A673 (cell line): ENCODE data around the gene CCDC137. TPM values are rescaled to one million over a fixed set of nuclear protein-coding genes. Genes with fewer than 3 reads are reported as not detected.

Experiments
- BruUV-seq: library from RNA; stranded (reverse); fragments of 400-500 nt; replicated peaks from 2 replicates; lab custom pipeline; 2021; lab: Mats Ljungman, UMichigan
- CTCF ChIA-PET: fragments of 300-600 bp; sonication (Branson Sonifier 250); formaldehyde crosslinking; loops from one replicate; lab custom pipeline; 2022; ENCODE audit warnings: antibody characterized with exemption; lab: Charles Lee
- POLR2A ChIA-PET: fragments of 300-600 bp; sonication (Branson Sonifier 250); formaldehyde crosslinking; loops from one replicate; lab custom pipeline; 2022; ENCODE audit warnings: antibody characterized with exemption; ENCODE audit not compliant: low non-redundant PET; lab: Charles Lee
- DNase-seq: peaks from one replicate; pipeline ENCODE4 v3.0.0-alpha.2; 2015; ENCODE audit warnings: low spot score
- H3K27ac ChIP-seq: fragments of 200-600 bp; sonication (generic); 2 replicates; pipeline ENCODE4 v1.5.1; 2016; ENCODE audit warnings: mixed run types, low read depth, mild to moderate bottlenecking, mixed read lengths, antibody characterized with exemption, low read length; ENCODE audit not compliant: poor library complexity, severe bottlenecking
- H3K27me3 ChIP-seq: fragments of 200-600 bp; sonication (generic); replicated peaks from 2 replicates; pipeline ENCODE4 v1.6.1; 2017; ENCODE audit warnings: mixed run types, low read depth, mild to moderate bottlenecking, mixed read lengths, antibody characterized with exemption, low read length; ENCODE audit not compliant: insufficient read depth, poor library complexity
- H3K36me3 ChIP-seq: fragments of 200-600 bp; sonication (generic); 2 replicates; pipeline ENCODE4 v1.6.1; 2016; ENCODE audit warnings: mixed run types, mild to moderate bottlenecking, mixed read lengths, antibody characterized with exemption, low read length; ENCODE audit not compliant: insufficient read depth, poor library complexity, severe bottlenecking
- H3K4me1 ChIP-seq: fragments of 200-600 bp; sonication (generic); 2 replicates; pipeline ENCODE4 v1.6.1; 2017; ENCODE audit warnings: mixed run types, mild to moderate bottlenecking, mixed read lengths, antibody characterized with exemption, low read length; ENCODE audit not compliant: insufficient read depth, poor library complexity, severe bottlenecking
- H3K4me3 ChIP-seq: fragments of 200-600 bp; sonication (generic); 2 replicates; pipeline ENCODE4 v1.5.1; 2016; ENCODE audit warnings: low read depth, mixed run types, mild to moderate bottlenecking, mixed read lengths, low read length; ENCODE audit not compliant: poor library complexity, severe bottlenecking
- H3K9me3 ChIP-seq: fragments of 200-600 bp; sonication (generic); 2 replicates; pipeline ENCODE4 v1.6.1; 2016; ENCODE audit warnings: mixed run types, low read depth, mild to moderate bottlenecking, mixed read lengths, antibody characterized with exemption, low read length; ENCODE audit not compliant: poor library complexity, severe bottlenecking
- CTCF ChIP-seq: fragments of 300-800, 200-600 bp; sonication (generic); conservative IDR thresholded peaks from 2 replicates; pipeline ENCODE4 v1.5.1; 2017; ENCODE audit warnings: low read depth, mild to moderate bottlenecking, antibody characterized with exemption, low read length, moderate library complexity, mixed read lengths
- EZH2 ChIP-seq: fragments of 200-600 bp; sonication (generic); IDR thresholded peaks from 2 replicates; pipeline ENCODE4 v1.6.1; 2017; ENCODE audit warnings: borderline replicate concordance, low read depth, mild to moderate bottlenecking, mixed read lengths, antibody characterized with exemption, low read length; ENCODE audit not compliant: poor library complexity, severe bottlenecking
- intact Hi-C: fragments of 100-400 bp; cut with micrococcal nuclease; formaldehyde crosslinking; loops from one replicate; pipeline ENCODE4 v1.10.0; 2022; ENCODE audit not compliant: unreplicated experiment
- total RNA-seq: library from RNA; stranded (reverse); gene quantifications from 2 replicates; pipeline ENCODE4 v1.2.3, GENCODE V29; 2021

Gene CCDC137
- total RNA-seq, 1 experiment from 2014 or later, result 56.3 TPM

GRCh38 chr17:81621494-81622130, 44.9 kb upstream of the CCDC137 start:
- H3K27ac ChIP-seq, result no peak overlapping the region
- ChIA-PET POLR2A (no interaction called here), CTCF (no interaction called here)
- no TSS peak for BruUV-seq
- TF ChIP-seq EZH2 (no peak), CTCF (no peak)
- H3K9me3 ChIP-seq, result no peaks in the 10 kb centered on the region
- no peak overlapping the region for H3K4me3 ChIP-seq
- DNase-seq, result no peak
- H3K27me3 ChIP-seq, result no peaks in the 10 kb centered on the region
- H3K36me3 ChIP-seq, result peaks cover 77% of the 10 kb centered on the region
- no peaks in the 10 kb centered on the region for H3K4me1 ChIP-seq
- intact Hi-C loops, result no loop called here

GRCh38 chr17:81630274-81630673, 36.3 kb upstream of the CCDC137 start:
- no peak for TF ChIP-seq CTCF
- no peak for TF ChIP-seq EZH2
- DNase-seq, result no peak
- ChIA-PET CTCF (no interaction called here), POLR2A (no interaction called here)
- Histone ChIP-seq H3K36me3 (peaks cover 48% of the 10 kb centered on the region), H3K9me3 (no peaks in the 10 kb centered on the region), H3K27me3 (no peaks in the 10 kb centered on the region), H3K4me3 (no peak overlapping the region), H3K27ac (no peak overlapping the region), H3K4me1 (peaks cover 7% of the 10 kb centered on the region)
- BruUV-seq, result no TSS peak
- intact Hi-C loops, result no loop called here

- ChIA-PET POLR2A (interaction anchor here (0.6 kb wide), 2 partner anchors 19 to 58 kb away, joined by 3 to 5 read pairs; no protein-coding TSS in a partner anchor), CTCF (no interaction called here)
- intact Hi-C loops, result no loop called here
- H3K4me3 ChIP-seq, result no peak overlapping the region
- H3K27ac ChIP-seq, result no peak overlapping the region
- H3K27me3 ChIP-seq, result no peaks in the 10 kb centered on the region
- H3K4me1 ChIP-seq, result peaks cover 13% of the 10 kb centered on the region
- TF ChIP-seq CTCF (no peak), EZH2 (no peak)
- no peaks in the 10 kb centered on the region for H3K9me3 ChIP-seq
- no peak for DNase-seq
- peaks cover 37% of the 10 kb centered on the region for H3K36me3 ChIP-seq
- no TSS peak for BruUV-seq
Measured at GRCh38 chr17:81631482-81631881, 35.1 kb upstream of the CCDC137 start.
